ENCODE measurements around the gene GRIK3.

The GRIK3 gene

DNA sequence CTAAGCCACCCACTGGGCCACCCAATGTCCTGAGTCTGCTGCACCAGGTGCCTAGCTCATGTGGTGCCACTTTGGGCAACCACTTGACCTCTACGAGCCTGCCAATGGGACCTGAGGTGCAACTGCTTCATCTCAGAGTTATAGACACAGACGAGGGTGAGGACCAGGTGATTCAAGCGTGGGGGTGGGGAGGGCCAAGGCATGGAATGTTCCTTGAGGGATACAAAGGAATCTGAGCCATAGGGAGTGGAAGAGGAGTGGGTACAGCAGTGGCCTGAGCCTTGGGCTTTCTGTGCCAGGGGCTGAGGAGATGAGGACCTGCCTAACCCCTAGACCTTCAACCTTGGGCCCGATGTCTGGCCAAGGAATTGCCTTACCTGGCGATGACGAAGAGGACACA lies 209.1 kb downstream of the GRIK3 start:
- no peak for DNase-seq (ENCODE audit: extremely low spot score)
- POLR2A ChIA-PET, result no interaction called here
- CTCF ChIA-PET, result no interaction called here
- no peak for TF ChIP-seq TARDBP (IDR thresholded peaks at IDR 0.05)
- no peak for TF ChIP-seq BHLHE40 (IDR thresholded peaks at IDR 0.05; ENCODE audit: borderline replicate concordance)
- no peak for TF ChIP-seq FOXM1 (IDR thresholded peaks at IDR 0.05; ENCODE audit: borderline replicate concordance)
- no peak for TF ChIP-seq SP1 (IDR thresholded peaks at IDR 0.05)
- no peak for TF ChIP-seq NFRKB (IDR thresholded peaks at IDR 0.05)
- TF ChIP-seq, protein P1, sequence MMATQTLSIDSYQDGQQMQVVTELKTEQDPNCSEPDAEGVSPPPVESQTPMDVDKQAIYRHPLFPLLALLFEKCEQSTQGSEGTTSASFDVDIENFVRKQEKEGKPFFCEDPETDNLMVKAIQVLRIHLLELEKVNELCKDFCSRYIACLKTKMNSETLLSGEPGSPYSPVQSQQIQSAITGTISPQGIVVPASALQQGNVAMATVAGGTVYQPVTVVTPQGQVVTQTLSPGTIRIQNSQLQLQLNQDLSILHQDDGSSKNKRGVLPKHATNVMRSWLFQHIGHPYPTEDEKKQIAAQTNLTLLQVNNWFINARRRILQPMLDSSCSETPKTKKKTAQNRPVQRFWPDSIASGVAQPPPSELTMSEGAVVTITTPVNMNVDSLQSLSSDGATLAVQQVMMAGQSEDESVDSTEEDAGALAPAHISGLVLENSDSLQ (IDR thresholded peaks at IDR 0.05), result no peak
- no peak for TF ChIP-seq HDGF (IDR thresholded peaks at IDR 0.05; ENCODE audit: borderline replicate concordance)
- TF ChIP-seq ELF4 (IDR thresholded peaks at IDR 0.05), result no peak
- no peak for TF ChIP-seq FOXK2 (IDR thresholded peaks at IDR 0.05)
- no peak for TF ChIP-seq LEF1 (IDR thresholded peaks at IDR 0.05; ENCODE audit: borderline replicate concordance)
- TF ChIP-seq FOXA1 (IDR thresholded peaks at IDR 0.05), result no peak
- no peak for TF ChIP-seq ARNT (IDR thresholded peaks at IDR 0.05)
- TF ChIP-seq CTBP1 (IDR thresholded peaks at IDR 0.05; ENCODE audit: borderline replicate concordance), result no peak

DNA sequence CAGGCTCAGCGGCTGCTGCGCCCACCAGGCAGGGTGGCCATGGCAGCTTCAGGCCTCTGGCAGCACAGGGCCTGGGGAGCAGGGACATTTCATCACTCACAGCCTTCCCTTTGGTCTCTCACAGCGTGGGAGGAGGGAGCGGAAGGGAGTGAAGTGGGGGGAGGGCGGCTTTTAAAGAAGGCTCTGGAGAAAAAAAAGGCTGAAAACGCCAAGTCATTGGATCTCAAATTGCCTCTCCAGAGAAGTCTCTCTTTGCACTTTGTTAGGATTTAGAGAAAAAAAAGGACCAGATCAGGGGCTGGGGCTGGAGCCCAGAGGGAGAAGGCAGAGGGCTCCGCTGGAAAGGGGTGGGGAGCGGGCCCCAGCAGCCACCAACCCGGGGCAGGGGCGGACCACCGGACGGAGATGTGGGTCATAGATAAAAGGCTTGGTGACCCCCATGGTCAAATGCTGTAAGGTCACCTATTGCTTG lies 209.9 kb downstream of the GRIK3 start:
- no peak for DNase-seq (ENCODE audit: extremely low spot score)
- POLR2A ChIA-PET, result no interaction called here
- CTCF ChIA-PET, result no interaction called here
- TF ChIP-seq SUZ12 (IDR thresholded peaks at IDR 0.05), result no peak
- no peak for TF ChIP-seq FOXK2 (IDR thresholded peaks at IDR 0.05)
- no peak for TF ChIP-seq ELF4 (IDR thresholded peaks at IDR 0.05)

DNA sequence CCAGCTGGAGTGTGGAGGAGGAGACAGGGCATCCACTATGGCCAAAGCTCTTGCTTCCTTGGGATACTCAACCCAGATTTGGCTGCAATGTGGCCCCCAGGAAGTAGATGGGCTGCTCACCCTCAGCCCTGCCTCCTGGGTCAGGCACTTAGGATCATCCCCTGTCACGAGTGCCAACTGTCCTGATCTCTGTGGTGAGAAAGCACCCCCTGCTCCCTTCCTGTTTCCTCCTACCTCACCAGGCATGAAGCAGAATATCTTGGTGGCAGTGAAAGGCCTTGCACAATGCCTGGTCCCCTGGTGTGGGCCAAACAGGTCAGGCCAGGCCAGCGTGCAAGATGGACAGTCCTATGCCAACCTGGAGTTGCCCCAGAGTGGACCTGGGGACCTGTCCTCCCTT lies 211.7 kb downstream of the GRIK3 start:
- POLR2A ChIA-PET, result no interaction called here
- TF ChIP-seq L3MBTL2 (conservative IDR thresholded peaks at IDR 0.05) (no peak), CTBP1 (IDR thresholded peaks at IDR 0.05; ENCODE audit: borderline replicate concordance) (no peak), TARDBP (IDR thresholded peaks at IDR 0.05) (no peak), ELF4 (IDR thresholded peaks at IDR 0.05) (no peak)
- no peak for DNase-seq (ENCODE audit: extremely low spot score)
- CTCF ChIA-PET, result no interaction called here

DNA sequence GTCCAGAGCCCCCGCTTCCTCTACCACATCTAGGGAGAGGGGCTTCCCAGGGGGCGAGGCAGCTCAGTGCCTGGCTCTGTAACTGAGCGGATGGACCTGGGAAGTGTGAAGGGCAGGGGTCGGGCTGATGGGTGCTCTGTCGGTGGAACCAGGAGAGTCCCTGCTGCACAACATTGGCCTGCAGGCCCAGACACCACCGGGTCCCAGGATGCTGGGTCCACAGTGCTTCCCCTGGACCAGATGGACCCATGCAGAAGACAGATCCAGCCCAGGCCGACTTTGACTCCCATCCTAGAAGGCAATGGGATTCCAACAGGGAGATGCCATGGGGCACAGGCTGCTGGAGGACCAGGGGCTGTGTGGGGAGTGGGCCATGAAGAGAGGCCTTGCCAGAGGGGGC lies 212.9 kb downstream of the GRIK3 start:
- CTCF ChIA-PET, result no interaction called here

DNA sequence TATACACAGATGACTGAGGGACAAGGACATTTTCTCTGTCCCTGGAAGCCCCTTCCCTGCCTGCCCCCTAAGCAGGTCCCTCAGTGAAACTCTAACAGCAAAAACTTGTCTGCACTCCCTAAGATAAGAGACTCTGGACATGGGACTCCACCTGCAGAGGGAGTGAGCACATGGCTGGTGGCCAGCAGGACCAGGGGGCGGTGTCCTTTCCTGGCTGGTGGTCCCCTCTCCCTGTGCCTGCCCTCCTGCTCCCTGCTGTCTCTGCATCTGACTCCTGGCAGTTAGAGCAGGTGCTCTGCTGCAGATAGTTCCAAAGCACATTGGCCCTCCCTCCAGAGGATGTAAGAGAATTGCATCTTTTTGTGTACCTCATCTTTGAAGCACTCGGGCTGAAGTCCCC lies 215.5 kb downstream of the GRIK3 start:
- no peak for TF ChIP-seq BHLHE40 (IDR thresholded peaks at IDR 0.05; ENCODE audit: borderline replicate concordance)
- no peak for TF ChIP-seq ZNF384 (IDR thresholded peaks at IDR 0.05)
- TF ChIP-seq ARNT (IDR thresholded peaks at IDR 0.05), result no peak
- no peak for TF ChIP-seq HDGF (IDR thresholded peaks at IDR 0.05; ENCODE audit: borderline replicate concordance)
- TF ChIP-seq TARDBP (IDR thresholded peaks at IDR 0.05), result no peak
- no peak for TF ChIP-seq NFRKB (IDR thresholded peaks at IDR 0.05)
- TF ChIP-seq FOXK2 (IDR thresholded peaks at IDR 0.05), result no peak
- no peak for TF ChIP-seq FOXM1 (IDR thresholded peaks at IDR 0.05; ENCODE audit: borderline replicate concordance)
- CTCF ChIA-PET, result no interaction called here
- POLR2A ChIA-PET, result no interaction called here
- no peak for DNase-seq (ENCODE audit: extremely low spot score)

More for the DNA sequence above, 212.9 kb downstream of the GRIK3 start:
- DNase-seq (ENCODE audit: extremely low spot score), result no peak
- POLR2A ChIA-PET, result no interaction called here
- no peak for TF ChIP-seq L3MBTL2 (conservative IDR thresholded peaks at IDR 0.05)
- TF ChIP-seq, protein P1 (IDR thresholded peaks at IDR 0.05), result no peak
- no peak for TF ChIP-seq HDGF (IDR thresholded peaks at IDR 0.05; ENCODE audit: borderline replicate concordance)
- TF ChIP-seq NFRKB (IDR thresholded peaks at IDR 0.05), result no peak
- TF ChIP-seq FOXK2 (IDR thresholded peaks at IDR 0.05), result no peak
- TF ChIP-seq LEF1 (IDR thresholded peaks at IDR 0.05; ENCODE audit: borderline replicate concordance), result no peak
- TF ChIP-seq ELF4 (IDR thresholded peaks at IDR 0.05), result no peak
- no peak for TF ChIP-seq FOXM1 (IDR thresholded peaks at IDR 0.05; ENCODE audit: borderline replicate concordance)
- no peak for TF ChIP-seq SP1 (IDR thresholded peaks at IDR 0.05)
- no peak for TF ChIP-seq SUZ12 (IDR thresholded peaks at IDR 0.05)
- TF ChIP-seq ZNF384 (IDR thresholded peaks at IDR 0.05), result no peak
- TF ChIP-seq ARNT (IDR thresholded peaks at IDR 0.05), result no peak
- no peak for TF ChIP-seq TARDBP (IDR thresholded peaks at IDR 0.05)
- TF ChIP-seq CTBP1 (IDR thresholded peaks at IDR 0.05; ENCODE audit: borderline replicate concordance), result no peak
- no peak for TF ChIP-seq BHLHE40 (IDR thresholded peaks at IDR 0.05; ENCODE audit: borderline replicate concordance)
- TF ChIP-seq FOXA1 (IDR thresholded peaks at IDR 0.05), result no peak

DNA sequence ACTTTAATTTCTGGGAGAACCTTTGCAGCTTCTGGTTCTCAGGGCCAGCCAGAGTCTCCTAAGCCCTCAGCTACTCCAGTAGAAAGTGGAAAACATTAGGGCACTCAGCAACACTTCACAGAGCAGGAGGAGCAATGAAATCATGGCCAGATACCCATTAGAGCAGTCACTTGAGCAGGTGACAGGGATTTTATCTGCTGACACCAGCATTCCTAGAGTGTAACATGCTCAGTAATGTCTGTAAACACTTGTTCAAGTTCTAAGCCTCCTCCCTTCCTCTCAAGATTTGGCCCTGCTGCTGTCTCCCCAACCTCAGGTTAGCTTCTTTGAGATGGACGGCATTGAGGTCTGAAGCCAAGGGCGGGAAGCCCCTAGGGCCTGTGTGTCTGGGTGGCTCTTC lies 218.0 kb downstream of the GRIK3 start:
- DNase-seq (ENCODE audit: extremely low spot score), result no peak
- POLR2A ChIA-PET, result no interaction called here
- CTCF ChIA-PET, result no interaction called here
- TF ChIP-seq SP1 (IDR thresholded peaks at IDR 0.05) (no peak), BHLHE40 (IDR thresholded peaks at IDR 0.05; ENCODE audit: borderline replicate concordance) (no peak), TARDBP (IDR thresholded peaks at IDR 0.05) (no peak), LEF1 (IDR thresholded peaks at IDR 0.05; ENCODE audit: borderline replicate concordance) (no peak), HDGF (IDR thresholded peaks at IDR 0.05; ENCODE audit: borderline replicate concordance) (no peak)
- TF ChIP-seq, protein P1 (IDR thresholded peaks at IDR 0.05), result no peak

DNA sequence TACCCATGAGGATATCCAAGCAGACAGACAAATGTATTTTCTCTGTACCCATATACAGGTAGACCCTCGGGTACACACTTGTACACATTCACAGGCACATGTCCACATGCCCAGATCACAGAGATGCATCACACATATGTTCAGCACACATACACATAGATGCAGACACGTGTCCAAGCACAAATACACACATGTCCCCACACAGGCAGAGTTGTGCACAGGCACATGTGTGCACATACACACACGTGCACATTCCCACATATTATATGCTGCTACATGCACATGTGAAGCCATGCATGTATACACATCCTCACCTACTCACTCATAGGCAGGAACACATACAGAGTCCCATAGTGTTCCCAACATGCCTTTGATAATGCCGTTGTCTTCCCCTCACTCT lies 219.5 kb downstream of the GRIK3 start:
- no peak for TF ChIP-seq SUZ12 (IDR thresholded peaks at IDR 0.05)
- no peak for TF ChIP-seq SP1 (IDR thresholded peaks at IDR 0.05)
- no peak for TF ChIP-seq FOXK2 (IDR thresholded peaks at IDR 0.05)
- TF ChIP-seq FOXA1 (IDR thresholded peaks at IDR 0.05), result no peak
- TF ChIP-seq ARNT (IDR thresholded peaks at IDR 0.05), result no peak
- TF ChIP-seq NFRKB (IDR thresholded peaks at IDR 0.05), result no peak
- no peak for TF ChIP-seq FOXM1 (IDR thresholded peaks at IDR 0.05; ENCODE audit: borderline replicate concordance)
- no peak for TF ChIP-seq L3MBTL2 (conservative IDR thresholded peaks at IDR 0.05)
- TF ChIP-seq TARDBP (IDR thresholded peaks at IDR 0.05), result no peak
- TF ChIP-seq BHLHE40 (IDR thresholded peaks at IDR 0.05; ENCODE audit: borderline replicate concordance), result no peak
- no peak for TF ChIP-seq LEF1 (IDR thresholded peaks at IDR 0.05; ENCODE audit: borderline replicate concordance)
- ChIA-PET CTCF (no interaction called here), POLR2A (no interaction called here)
- DNase-seq (ENCODE audit: extremely low spot score), result no peak

All from HEK293T (cell line).